ENCODE data around the gene RHCG. TPM values are rescaled to one million over a fixed set of nuclear protein-coding genes. Genes with fewer than 3 reads are reported as not detected.
A peak's percentile ranks its signal among the peaks of the same experiment; 100 is the strongest.

RHCG gene
- total RNA-seq, 4 donors from 2014 or later: not detected

GRCh38 chr15:89435362-89435761, 61.0 kb downstream of the RHCG start:
- in situ Hi-C loops (cut with MboI; ENCODE audit: low sequenced_read_pairs in 4 of 4): loop anchor here in 3 of 4 donors (5.0 to 25.0 kb wide), 3 partner anchors 81 to 223 kb away; partner anchors contain the start of gene RLBP1 (in 1 of the 3)
- H3K4me1 ChIP-seq: peaks cover 0 to 5% of the 10 kb centered on the region in 2 donors
- no peak for TF ChIP-seq POLR2A (IDR thresholded peaks at IDR 0.05)
- TF ChIP-seq CTCF (IDR thresholded peaks at IDR 0.05 in 4 of 5, conservative IDR thresholded peaks at IDR 0.05 in 1 of 5): no peak
- H3K4me3 ChIP-seq: no peak overlapping the region
- peaks cover 0 to 9% (median 0%) of the 10 kb centered on the region in 3 donors for H3K27me3 ChIP-seq
- intact Hi-C loops (cut with DNase I; ENCODE audit: low total_unique reads): no loop called here
- H3K36me3 ChIP-seq: no peaks in the 10 kb centered on the region
- H3K27ac ChIP-seq: no peak overlapping the region
- no peaks in the 10 kb centered on the region for H3K9me3 ChIP-seq
- no peak for ATAC-seq
- no peak for DNase-seq

GRCh38 chr15:89433686-89434085, 62.7 kb downstream of the RHCG start:
- no peaks in the 10 kb centered on the region for H3K36me3 ChIP-seq
- intact Hi-C loops (cut with DNase I; ENCODE audit: low total_unique reads) (no loop called here), in situ Hi-C loops (cut with MboI; ENCODE audit: low sequenced_read_pairs in 4 of 4) (loop anchor here in 2 of 4 donors (5.0 to 25.0 kb wide), 3 partner anchors 71 to 221 kb away; partner anchors contain the start of gene RLBP1 (in 1 of the 2))
- ATAC-seq: no peak
- peaks cover 0 to 5% of the 10 kb centered on the region in 2 donors for H3K4me1 ChIP-seq
- TF ChIP-seq CTCF (IDR thresholded peaks at IDR 0.05 in 4 of 5, conservative IDR thresholded peaks at IDR 0.05 in 1 of 5) (no peak), POLR2A (IDR thresholded peaks at IDR 0.05) (no peak)
- no peak overlapping the region for H3K27ac ChIP-seq
- peaks cover 0 to 4% (median 0%) of the 10 kb centered on the region in 3 donors for H3K27me3 ChIP-seq
- no peak overlapping the region for H3K4me3 ChIP-seq
- no peak for DNase-seq
- H3K9me3 ChIP-seq: no peaks in the 10 kb centered on the region

- in situ Hi-C loops (cut with MboI; ENCODE audit: low sequenced_read_pairs in 4 of 4): loop anchor here in 2 of 4 donors (5.0 to 25.0 kb wide), 3 partner anchors 68 to 218 kb away; partner anchors contain the start of gene RLBP1 (in 1 of the 2)
Observed at GRCh38 chr15:89430530-89431341, 65.6 kb downstream of the RHCG start.

GRCh38 chr15:89429986-89430385, 66.4 kb downstream of the RHCG start:
- Histone ChIP-seq H3K4me1 (peaks cover 0 to 5% of the 10 kb centered on the region in 2 donors), H3K4me3 (peak overlapping the region in 1 of 4 donors; percentile 48), H3K27me3 (no peaks in the 10 kb centered on the region), H3K27ac (no peak overlapping the region), H3K9me3 (no peaks in the 10 kb centered on the region), H3K36me3 (no peaks in the 10 kb centered on the region)
- DNase-seq (no peak), ATAC-seq (no peak)
- intact Hi-C loops (cut with DNase I; ENCODE audit: low total_unique reads): loop anchor here (1.0 to 2.0 kb wide), 2 partner anchors 72 to 223 kb away; no protein-coding TSS in a partner anchor
- in situ Hi-C loops (cut with MboI; ENCODE audit: low sequenced_read_pairs in 4 of 4): loop anchor here in 2 of 4 donors (5.0 to 25.0 kb wide), 3 partner anchors 68 to 218 kb away; partner anchors contain the start of gene RLBP1 (in 1 of the 2)
- TF ChIP-seq CTCF (IDR thresholded peaks at IDR 0.05 in 4 of 5, conservative IDR thresholded peaks at IDR 0.05 in 1 of 5): no peak
- TF ChIP-seq POLR2A (IDR thresholded peaks at IDR 0.05): no peak

More at GRCh38 chr15:89430530-89431341, 65.6 kb downstream of the RHCG start:
- intact Hi-C loops (cut with DNase I; ENCODE audit: low total_unique reads): loop anchor here (1.0 to 2.0 kb wide), 2 partner anchors 72 to 224 kb away; no protein-coding TSS in a partner anchor
- TF ChIP-seq POLR2A (IDR thresholded peaks at IDR 0.05) (no peak), CTCF (IDR thresholded peaks at IDR 0.05 in 4 of 5, conservative IDR thresholded peaks at IDR 0.05 in 1 of 5) (peak; percentile 90 to 99 (median 96))
- Histone ChIP-seq H3K4me3 (peak overlapping the region; percentile 48 to 72 (median 56)), H3K27me3 (no peaks in the 10 kb centered on the region), H3K36me3 (no peaks in the 10 kb centered on the region), H3K4me1 (peaks cover 0 to 5% of the 10 kb centered on the region in 2 donors), H3K27ac (no peak overlapping the region), H3K9me3 (no peaks in the 10 kb centered on the region)
- peak; percentile 96 to 97 for ATAC-seq
- peak; percentile 57 to 71 for DNase-seq
